Endothelial cell of umbilical vein (primary cell): ENCODE measurements around the gene SPAM1. TPM values are rescaled to one million over a fixed set of nuclear protein-coding genes. Genes with fewer than 3 reads are reported as not detected.

Source experiments
- BruUV-seq: library from RNA; stranded (reverse); fragments of 400-500 nt; replicated peaks from 2 replicates; lab custom pipeline; 2021; lab: Mats Ljungman, UMichigan
- CTCF ChIA-PET: fragments of 300-600, 350-600 bp; sonication (Branson Sonifier 250); formaldehyde crosslinking; loops from one replicate; lab custom pipeline; 2021; ENCODE audit warnings: antibody characterized with exemption, inconsistent platforms; lab: Charles Lee
- POLR2A ChIA-PET: fragments of 300-600, 350-600 bp; sonication (Branson Sonifier 250); formaldehyde crosslinking; loops from one replicate; lab custom pipeline; 2021; ENCODE audit warnings: antibody characterized with exemption, inconsistent platforms; lab: Charles Lee
- DNase-seq: peaks from one replicate; pipeline ENCODE4 v3.0.0-alpha.2; 2011; ENCODE audit warnings: low read depth, low spot score
- FAIRE-seq: peaks from 2 replicates; lab custom pipeline; 2011; peaks lifted over from hg19 to GRCh38; lab: Jason Lieb, UNC
- H2AFZ ChIP-seq: 2 replicates; pipeline ENCODE4 v1.6.0; 2012; ENCODE audit warnings: low read depth, low read length, control low read depth, inconsistent platforms
- H3K27ac ChIP-seq: 2 replicates; pipeline ENCODE4 v1.5.1; 2011; ENCODE audit warnings: low read depth, mild to moderate bottlenecking, control low read depth, low read length, moderate library complexity; ENCODE audit not compliant: insufficient read depth
- H3K27me3 ChIP-seq, 2 experiments: 2 replicates each; pipeline versions ENCODE4 v1.6.0 to v1.6.1; 2011; ENCODE audit warnings: low read length in 2 of 2, mixed read lengths in 1 of 2; ENCODE audit not compliant: control insufficient read depth in 2 of 2, insufficient read depth in 2 of 2
- H3K36me3 ChIP-seq, 2 experiments: 2 replicates in 1 of 2; 3 replicates in 1 of 2; pipeline ENCODE4 v1.5.1; 2011; ENCODE audit warnings: low read length in 2 of 2, mild to moderate bottlenecking in 1 of 2, moderate library complexity in 1 of 2; ENCODE audit not compliant: control insufficient read depth in 2 of 2, insufficient read depth in 2 of 2; ENCODE audit errors: extremely low read depth in 1 of 2
- H3K4me1 ChIP-seq: 3 replicates; pipeline ENCODE4 v1.5.1; 2011; ENCODE audit warnings: mild to moderate bottlenecking, low read length; ENCODE audit not compliant: control insufficient read depth, insufficient read depth; ENCODE audit errors: extremely low read depth
- H3K4me2 ChIP-seq: 2 replicates; pipeline ENCODE4 v1.6.1; 2011; ENCODE audit warnings: low read length, control low read depth, mixed read lengths; ENCODE audit not compliant: insufficient read depth
- H3K4me3 ChIP-seq, 3 experiments: fragments of 200-600 bp in 1 of 3; sonication (generic), shearing (Covaris generic) in 1 of 3; replicated peaks in 1 of 3; 2 replicates each; pipeline ENCODE4 v1.5.1; 2011 to 2016; ENCODE audit warnings: control low read depth in 3 of 3, low read length in 3 of 3, mild to moderate bottlenecking in 2 of 3, inconsistent platforms in 1 of 3, low read depth in 1 of 3, moderate library complexity in 1 of 3; ENCODE audit not compliant: insufficient read depth in 1 of 3
- H3K79me2 ChIP-seq: 2 replicates; pipeline ENCODE4 v1.6.0; 2012; ENCODE audit warnings: low read length, inconsistent platforms; ENCODE audit not compliant: control insufficient read depth, insufficient read depth
- H3K9ac ChIP-seq: replicated peaks from 2 replicates; pipeline ENCODE3; 2011; ENCODE audit warnings: low read length, control low read depth; ENCODE audit not compliant: insufficient read depth; ENCODE audit errors: extremely low read depth
- H3K9me1 ChIP-seq: replicated peaks from 3 replicates; pipeline ENCODE4 v1.6.0; 2011; ENCODE audit warnings: mild to moderate bottlenecking, low read length; ENCODE audit not compliant: control insufficient read depth, insufficient read depth; ENCODE audit errors: extremely low read depth
- H3K9me3 ChIP-seq: replicated peaks from 2 replicates; pipeline ENCODE4 v1.5.1; 2012; ENCODE audit warnings: low read length, inconsistent platforms; ENCODE audit not compliant: control insufficient read depth, insufficient read depth
- H4K20me1 ChIP-seq: replicated peaks from 2 replicates; pipeline ENCODE3; 2011; ENCODE audit warnings: mild to moderate bottlenecking, low read length; ENCODE audit not compliant: control insufficient read depth, insufficient read depth; ENCODE audit errors: extremely low read depth
- CTCF ChIP-seq, 2 donors: IDR thresholded peaks; 1 replicate in 1 of 2; 2 replicates in 1 of 2; pipeline ENCODE4 v1.5.1; 2011; ENCODE audit warnings: low read length in 2 of 2, mild to moderate bottlenecking in 2 of 2, moderate library complexity in 2 of 2, control low read depth in 1 of 2, inconsistent platforms in 1 of 2, low read depth in 1 of 2; ENCODE audit not compliant: insufficient read depth in 1 of 2; ENCODE audit errors: extremely low read depth in 1 of 2
- EZH2 ChIP-seq: IDR thresholded peaks from 2 replicates; pipeline ENCODE4 v1.6.1; 2012; ENCODE audit warnings: borderline replicate concordance, low read depth, mild to moderate bottlenecking, moderate library complexity, low read length, inconsistent platforms; ENCODE audit not compliant: severe bottlenecking
- FOS ChIP-seq: IDR thresholded peaks from 2 replicates; pipeline ENCODE4 v1.6.1; 2011; ENCODE audit warnings: mild to moderate bottlenecking, low read length, moderate library complexity, borderline replicate concordance; ENCODE audit not compliant: insufficient read depth
- GATA2 ChIP-seq: IDR thresholded peaks from 2 replicates; pipeline ENCODE4 v1.7.0; 2011; ENCODE audit warnings: low read depth, mild to moderate bottlenecking, moderate library complexity, mixed read lengths, low read length; ENCODE audit not compliant: insufficient read length, insufficient read depth
- JUN ChIP-seq: IDR thresholded peaks from 2 replicates; pipeline ENCODE4 v1.6.1; 2011; ENCODE audit warnings: borderline replicate concordance, low read depth; ENCODE audit not compliant: insufficient read length, insufficient read depth
- MAX ChIP-seq: IDR thresholded peaks from 2 replicates; pipeline ENCODE4 v1.6.1; 2011; ENCODE audit not compliant: insufficient read depth, insufficient read length
- MYC ChIP-seq: IDR thresholded peaks from one replicate; pipeline ENCODE4 v1.6.1; 2011; ENCODE audit warnings: mild to moderate bottlenecking, low read depth, low read length
- POLR2A ChIP-seq: IDR thresholded peaks from 2 replicates; pipeline ENCODE4 v1.6.1; 2012; ENCODE audit warnings: low read depth, mild to moderate bottlenecking, control low read depth, low read length
- POLR2AphosphoS5 ChIP-seq: IDR thresholded peaks from 2 replicates; pipeline ENCODE4 v1.6.1; 2012; ENCODE audit warnings: low read depth, mild to moderate bottlenecking, control low read depth, low read length, moderate library complexity; ENCODE audit not compliant: insufficient read depth
- dilution Hi-C: fragments of 300-500 bp; cut with MboI; formaldehyde crosslinking; loops from one replicate; pipeline ENCODE4 v1.15.0; 2019; ENCODE audit warnings: low sequenced_read_pairs; ENCODE audit not compliant: extremely low pct_ligation_motif_present
- intact Hi-C: fragments of 100-400 bp; cut with micrococcal nuclease; formaldehyde crosslinking; loops from one replicate; pipeline ENCODE4 v1.10.0; 2022
- polyA plus RNA-seq, 4 experiments: library from polyadenylated mRNA; depleted of rRNA in 3 of 4; stranded (reverse) in 3 of 4; unstranded in 1 of 4; fragments of >200 nt; gene quantifications; 2 replicates each; pipeline versions ENCODE4 v1.2.1 to v1.2.3, GENCODE V29; 2011 to 2012; ENCODE audit warnings: missing spikeins in 1 of 4
- total RNA-seq: library from RNA; stranded (reverse); gene quantifications from 2 replicates; pipeline ENCODE4 v1.2.3, GENCODE V29; 2021

The SPAM1 gene
- total and polyA plus RNA-seq, 2 donors (not counting 3 experiments of a cell fraction or from before 2014, with no cell fraction given): not detected

GRCh38 chr7:123995617-123996326 lies 70.7 kb downstream of the SPAM1 start:
- Histone ChIP-seq H3K36me3 (no peaks in the 10 kb centered on the region), H3K4me2 (no peak overlapping the region), H3K9me1 (no peaks in the 10 kb centered on the region), H3K9me3 (no peaks in the 10 kb centered on the region), H3K4me1 (no peaks in the 10 kb centered on the region), H4K20me1 (no peaks in the 10 kb centered on the region), H3K27ac (no peak overlapping the region), H3K9ac (no peak overlapping the region), H3K79me2 (no peaks in the 10 kb centered on the region), H2AFZ (no peak overlapping the region), H3K27me3 (no peaks in the 10 kb centered on the region), H3K4me3 (no peak overlapping the region)
- intact Hi-C loops: no loop called here
- DNase-seq (no peak), FAIRE-seq (no peak)
- POLR2A ChIA-PET: interaction anchor here (0.6 kb wide), 1 partner anchor 325 kb away, joined by 4 read pairs; no protein-coding TSS in a partner anchor
- TF ChIP-seq GATA2 (no peak), POLR2A (no peak), POLR2AphosphoS5 (no peak), FOS (no peak), EZH2 (no peak), MYC (no peak), JUN (no peak), CTCF (IDR thresholded peaks at IDR 0.05; ENCODE audit: extremely low read depth in 1 of 2, insufficient read depth in 1 of 2, low read depth in 1 of 2, low read length in 2 of 2) (no peak), MAX (no peak)
- no TSS peak for BruUV-seq
- dilution Hi-C loops: no loop called here
- CTCF ChIA-PET: no interaction called here
